Astrocyte (in vitro differentiated cells and primary cell): Measurements from ENCODE around the gene VAT1L. TPM values are rescaled to one million over a fixed set of nuclear protein-coding genes. Genes with fewer than 3 reads are reported as not detected.

Source experiments
- DNase-seq: peaks from one replicate; pipeline ENCODE4 v3.0.0-alpha.2; 2010; ENCODE audit warnings: low read depth
- FAIRE-seq: peaks from 2 replicates; lab custom pipeline; 2011; peaks lifted over from hg19 to GRCh38; lab: Jason Lieb, UNC
- H2AFZ ChIP-seq: 2 replicates; pipeline ENCODE4 v1.6.0; 2012; ENCODE audit warnings: low read depth, low read length, inconsistent platforms
- H3K27ac ChIP-seq: 2 replicates; pipeline ENCODE4 v1.5.1; 2011; ENCODE audit warnings: low read depth, low read length, inconsistent platforms
- H3K27me3 ChIP-seq: 2 replicates; pipeline ENCODE4 v1.6.0; 2011; ENCODE audit warnings: low read length, inconsistent platforms; ENCODE audit not compliant: insufficient read depth
- H3K36me3 ChIP-seq: 2 replicates; pipeline ENCODE4 v1.5.1; 2011; ENCODE audit warnings: low read length, inconsistent platforms; ENCODE audit not compliant: insufficient read depth
- H3K4me1 ChIP-seq: 2 replicates; pipeline ENCODE4 v1.5.1; 2011; ENCODE audit warnings: low read length, inconsistent platforms; ENCODE audit not compliant: insufficient read depth
- H3K4me2 ChIP-seq: 2 replicates; pipeline ENCODE4 v1.6.0; 2012; ENCODE audit warnings: low read length, inconsistent platforms
- H3K4me3 ChIP-seq: 2 replicates; pipeline ENCODE4 v1.5.1; 2011; ENCODE audit warnings: low read depth, mild to moderate bottlenecking, low read length, inconsistent platforms; ENCODE audit not compliant: insufficient read depth
- H3K79me2 ChIP-seq: 2 replicates; pipeline ENCODE4 v1.6.0; 2012; ENCODE audit warnings: mild to moderate bottlenecking, low read length, inconsistent platforms; ENCODE audit not compliant: insufficient read depth
- H3K9ac ChIP-seq: 2 replicates; pipeline ENCODE4 v1.6.0; 2012; ENCODE audit warnings: mild to moderate bottlenecking, low read length, inconsistent platforms
- H3K9me3 ChIP-seq: 2 replicates; pipeline ENCODE4 v1.5.1; 2012; ENCODE audit warnings: low read depth, mild to moderate bottlenecking, low read length, inconsistent platforms; ENCODE audit not compliant: insufficient read depth
- H4K20me1 ChIP-seq: 2 replicates; pipeline ENCODE4 v1.6.0; 2012; ENCODE audit warnings: low read length, inconsistent platforms; ENCODE audit not compliant: insufficient read depth
- H3K27ac Mint-ChIP-seq: one replicate; pipeline ENCODE4 v1.8.0; 2021; ENCODE audit warnings: mild to moderate bottlenecking, mixed read lengths; ENCODE audit not compliant: unreplicated experiment
- H3K27me3 Mint-ChIP-seq: one replicate; pipeline ENCODE4 v1.8.0; 2021; ENCODE audit warnings: low read depth, mixed read lengths; ENCODE audit not compliant: unreplicated experiment
- H3K36me3 Mint-ChIP-seq: one replicate; pipeline ENCODE4 v1.8.0; 2021; ENCODE audit warnings: low read depth, mixed read lengths; ENCODE audit not compliant: unreplicated experiment
- H3K4me1 Mint-ChIP-seq: one replicate; pipeline ENCODE4 v1.8.0; 2021; ENCODE audit warnings: low read depth, mixed read lengths; ENCODE audit not compliant: unreplicated experiment
- H3K4me3 Mint-ChIP-seq: one replicate; pipeline ENCODE4 v1.8.0; 2021; ENCODE audit warnings: mild to moderate bottlenecking, moderate library complexity, mixed read lengths; ENCODE audit not compliant: unreplicated experiment
- H3K9me3 Mint-ChIP-seq: one replicate; pipeline ENCODE4 v1.8.0; 2021; ENCODE audit warnings: mild to moderate bottlenecking, mixed read lengths; ENCODE audit not compliant: unreplicated experiment
- CTCF ChIP-seq: IDR thresholded peaks from 2 replicates; pipeline ENCODE4 v1.5.1; 2011; ENCODE audit warnings: low read depth, mild to moderate bottlenecking, inconsistent platforms, low read length, moderate library complexity; ENCODE audit not compliant: insufficient read depth
- EZH2 ChIP-seq: IDR thresholded peaks from 2 replicates; pipeline ENCODE4 v1.6.1; 2012; ENCODE audit warnings: mild to moderate bottlenecking, low read length, inconsistent platforms; ENCODE audit not compliant: insufficient read depth
- total RNA-seq: library from RNA; stranded (reverse); gene quantifications from 2 replicates; pipeline ENCODE4 v1.2.1, GENCODE V29; 2021

Gene VAT1L
- total RNA-seq, 1 donor from 2014 or later, result 3.3 TPM

- FAIRE-seq, result no peak
- TF ChIP-seq CTCF, result no peak
- TF ChIP-seq EZH2, result no peak
These were observed 218.8 kb downstream of the VAT1L start for GRCh38 chr16:78007121-78007520.

GRCh38 chr16:78022347-78023060 lies 234.1 kb downstream of the VAT1L start, which contains the start of gene CLEC3A:
Gene CLEC3A (plus strand): TSS chr16:78022548. CDS start chr16:78022627, 79 bp downstream.
- no peaks in the 10 kb centered on the region for H3K4me1 ChIP-seq
- Mint-ChIP-seq H3K4me3 (no peak within 1 kb of the TSS), H3K4me1 (no peaks in the 10 kb centered on the region), H3K36me3 (no peaks in the 10 kb centered on the region), H3K27me3 (peaks cover 19% of the 10 kb centered on the region), H3K9me3 (no peaks in the 10 kb centered on the region), H3K27ac (no peak within 1 kb of the TSS)
- FAIRE-seq (no peak), DNase-seq (no peak)
- no peak within 1 kb of the TSS for H2AFZ ChIP-seq
- H3K9me3 ChIP-seq, result no peaks in the 10 kb centered on the region
- H3K27me3 ChIP-seq, result no peaks in the 10 kb centered on the region
- no peaks in the 10 kb centered on the region for H3K79me2 ChIP-seq
- no peaks in the 10 kb centered on the region for H4K20me1 ChIP-seq
- H3K9ac ChIP-seq, result no peak within 1 kb of the TSS
- no peak within 1 kb of the TSS for H3K4me2 ChIP-seq
- no peak for TF ChIP-seq EZH2
- no peak for TF ChIP-seq CTCF
- no peak within 1 kb of the TSS for H3K4me3 ChIP-seq
- no peaks in the 10 kb centered on the region for H3K36me3 ChIP-seq
- H3K27ac ChIP-seq, result no peak within 1 kb of the TSS

More at GRCh38 chr16:78007121-78007520, 218.8 kb downstream of the VAT1L start:
- Histone ChIP-seq H3K79me2 (no peaks in the 10 kb centered on the region), H3K9ac (no peak overlapping the region), H3K27ac (no peak overlapping the region), H3K4me1 (no peaks in the 10 kb centered on the region), H3K9me3 (no peaks in the 10 kb centered on the region), H4K20me1 (no peaks in the 10 kb centered on the region), H3K4me3 (no peak overlapping the region), H3K36me3 (no peaks in the 10 kb centered on the region), H3K4me2 (no peak overlapping the region), H3K27me3 (peaks cover 2% of the 10 kb centered on the region), H2AFZ (no peak overlapping the region)
- Mint-ChIP-seq H3K9me3 (peaks cover 3% of the 10 kb centered on the region), H3K4me1 (no peaks in the 10 kb centered on the region), H3K27ac (no peak overlapping the region), H3K36me3 (no peaks in the 10 kb centered on the region), H3K27me3 (peaks cover 5% of the 10 kb centered on the region), H3K4me3 (no peak overlapping the region)
- DNase-seq, result no peak

GRCh38 chr16:78024159-78024558 lies 235.8 kb downstream of the VAT1L start:
- no peak overlapping the region for H3K4me2 ChIP-seq
- no peaks in the 10 kb centered on the region for H3K36me3 ChIP-seq
- FAIRE-seq (no peak), DNase-seq (no peak)
- no peaks in the 10 kb centered on the region for H3K4me1 ChIP-seq
- TF ChIP-seq EZH2 (no peak), CTCF (no peak)
- H3K4me3 ChIP-seq, result no peak overlapping the region
- Mint-ChIP-seq H3K4me1 (no peaks in the 10 kb centered on the region), H3K27ac (no peak overlapping the region), H3K4me3 (no peak overlapping the region), H3K9me3 (no peaks in the 10 kb centered on the region), H3K36me3 (no peaks in the 10 kb centered on the region), H3K27me3 (peaks cover 19% of the 10 kb centered on the region)
- H4K20me1 ChIP-seq, result no peaks in the 10 kb centered on the region
- H3K9me3 ChIP-seq, result no peaks in the 10 kb centered on the region
- no peak overlapping the region for H3K9ac ChIP-seq
- no peak overlapping the region for H3K27ac ChIP-seq
- H3K79me2 ChIP-seq, result no peaks in the 10 kb centered on the region
- H3K27me3 ChIP-seq, result no peaks in the 10 kb centered on the region
- H2AFZ ChIP-seq, result no peak overlapping the region
